Measurements from ENCODE around the gene METTL21C.

The METTL21C gene

GRCh38 chr13:102698649-102698980 lies 3.8 kb upstream of the METTL21C start:
- no peak for TF ChIP-seq CTCF (IDR thresholded peaks at IDR 0.05; ENCODE audit: low read depth, low read length)

GRCh38 chr13:102697929-102698648 lies 3.2 kb upstream of the METTL21C start:
- no peak for DNase-seq (ENCODE audit: extremely low read depth, low read depth)
- no peak for TF ChIP-seq CTCF (IDR thresholded peaks at IDR 0.05; ENCODE audit: low read depth, low read length)

More at GRCh38 chr13:102698649-102698980, 3.8 kb upstream of the METTL21C start:
- no peak for DNase-seq (ENCODE audit: extremely low read depth, low read depth)

GRCh38 chr13:102697264-102697663 lies 2.4 kb upstream of the METTL21C start:
- TF ChIP-seq CTCF (IDR thresholded peaks at IDR 0.05; ENCODE audit: low read depth, low read length): no peak

GRCh38 chr13:102696465-102696864 lies 1.6 kb upstream of the METTL21C start:
- no peak for DNase-seq (ENCODE audit: extremely low read depth, low read depth)
- no peak for TF ChIP-seq CTCF (IDR thresholded peaks at IDR 0.05; ENCODE audit: low read depth, low read length)

More at GRCh38 chr13:102697264-102697663, 2.4 kb upstream of the METTL21C start:
- DNase-seq (ENCODE audit: extremely low read depth, low read depth): no peak

- no peak for DNase-seq (ENCODE audit: extremely low read depth, low read depth)
- no peak for TF ChIP-seq CTCF (IDR thresholded peaks at IDR 0.05; ENCODE audit: low read depth, low read length)
Observed at GRCh38 chr13:102693776-102694175, 1.1 kb downstream of the METTL21C start.

GRCh38 chr13:102693250-102693649 lies 1.6 kb downstream of the METTL21C start:
- no peak for TF ChIP-seq CTCF (IDR thresholded peaks at IDR 0.05; ENCODE audit: low read depth, low read length)
- no peak for DNase-seq (ENCODE audit: extremely low read depth, low read depth)

GRCh38 chr13:102692491-102692826 lies 2.4 kb downstream of the METTL21C start:
- TF ChIP-seq CTCF (IDR thresholded peaks at IDR 0.05; ENCODE audit: low read depth, low read length): no peak

More at GRCh38 chr13:102692491-102692826, 2.4 kb downstream of the METTL21C start:
- DNase-seq (ENCODE audit: extremely low read depth, low read depth): no peak
